ENCODE measurements around the gene ADAMTS8. TPM values are rescaled to one million over a fixed set of nuclear protein-coding genes. Genes with fewer than 3 reads are reported as not detected.

The ADAMTS8 gene
- total RNA-seq, 2 donors from 2014 or later = 1.00 to 4.0 TPM

DNA sequence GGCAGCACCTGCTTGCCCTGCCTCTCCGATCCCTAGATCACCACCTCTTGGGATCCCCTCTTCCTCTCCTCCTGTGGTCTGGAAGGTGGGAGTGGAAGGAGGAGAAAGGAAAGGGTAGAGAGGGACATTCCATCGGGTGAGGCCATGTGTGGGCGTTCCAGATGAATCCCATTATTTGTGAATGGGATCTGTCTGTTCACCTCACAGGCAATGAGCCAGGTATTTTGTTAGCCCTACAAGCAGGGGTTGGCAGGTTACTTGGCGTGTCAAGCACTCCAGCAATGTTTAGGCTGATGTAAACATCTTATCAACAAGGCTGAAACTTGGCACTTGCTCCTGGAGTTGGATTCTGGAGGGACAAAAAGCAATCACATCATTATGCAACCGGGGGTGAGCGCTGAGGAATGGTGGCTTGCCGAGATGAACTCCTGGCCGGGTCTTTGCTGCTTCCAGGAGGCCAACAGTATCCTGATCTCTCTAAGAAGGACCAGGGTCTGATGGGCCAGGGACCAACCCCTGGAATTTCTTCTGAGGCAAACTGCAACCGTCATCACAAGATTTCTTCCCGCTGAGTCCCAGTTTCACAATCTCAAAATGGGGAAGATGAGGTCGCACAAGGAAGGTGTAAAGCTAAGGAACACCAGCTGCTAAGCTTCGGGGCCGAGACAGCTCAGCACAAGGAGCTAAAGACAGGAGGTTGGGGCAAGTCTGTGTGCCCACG is 7.8 kb downstream of the ADAMTS8 start:
- peaks cover 45% of the 10 kb centered on the region for H3K4me1 Mint-ChIP-seq
- no peak overlapping the region for H3K27ac ChIP-seq (ENCODE audit: low read depth, low read length)
- no peak overlapping the region for H3K4me3 ChIP-seq (ENCODE audit: low read length)
- no peak overlapping the region for H3K27ac Mint-ChIP-seq
- WGBS, 2 experiments (ENCODE audit: insufficient coverage in 1 of 2, insufficient read length in 1 of 2) = 91% methylated on average over 11 to 14 of the region's 14 CpGs
- H3K36me3 ChIP-seq (ENCODE audit: control insufficient read depth, insufficient read depth, low read length) = no peaks in the 10 kb centered on the region
- H3K36me3 Mint-ChIP-seq (ENCODE audit: low read depth) = no peaks in the 10 kb centered on the region
- DNase-seq = no peak
- no peak overlapping the region for H3K4me3 Mint-ChIP-seq
- H3K4me1 ChIP-seq (ENCODE audit: control insufficient read depth, insufficient read depth, low read length) = peaks cover 17% of the 10 kb centered on the region
- no peaks in the 10 kb centered on the region for H3K27me3 ChIP-seq (ENCODE audit: control insufficient read depth, insufficient read depth, low read length, poor library complexity, severe bottlenecking)
- H3K9ac ChIP-seq (ENCODE audit: extremely low read depth, low read length, poor library complexity, severe bottlenecking) = no peak overlapping the region
- TF ChIP-seq, protein P1, sequence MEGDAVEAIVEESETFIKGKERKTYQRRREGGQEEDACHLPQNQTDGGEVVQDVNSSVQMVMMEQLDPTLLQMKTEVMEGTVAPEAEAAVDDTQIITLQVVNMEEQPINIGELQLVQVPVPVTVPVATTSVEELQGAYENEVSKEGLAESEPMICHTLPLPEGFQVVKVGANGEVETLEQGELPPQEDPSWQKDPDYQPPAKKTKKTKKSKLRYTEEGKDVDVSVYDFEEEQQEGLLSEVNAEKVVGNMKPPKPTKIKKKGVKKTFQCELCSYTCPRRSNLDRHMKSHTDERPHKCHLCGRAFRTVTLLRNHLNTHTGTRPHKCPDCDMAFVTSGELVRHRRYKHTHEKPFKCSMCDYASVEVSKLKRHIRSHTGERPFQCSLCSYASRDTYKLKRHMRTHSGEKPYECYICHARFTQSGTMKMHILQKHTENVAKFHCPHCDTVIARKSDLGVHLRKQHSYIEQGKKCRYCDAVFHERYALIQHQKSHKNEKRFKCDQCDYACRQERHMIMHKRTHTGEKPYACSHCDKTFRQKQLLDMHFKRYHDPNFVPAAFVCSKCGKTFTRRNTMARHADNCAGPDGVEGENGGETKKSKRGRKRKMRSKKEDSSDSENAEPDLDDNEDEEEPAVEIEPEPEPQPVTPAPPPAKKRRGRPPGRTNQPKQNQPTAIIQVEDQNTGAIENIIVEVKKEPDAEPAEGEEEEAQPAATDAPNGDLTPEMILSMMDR (conservative IDR thresholded peaks at IDR 0.05) = no peak
- peaks cover 4% of the 10 kb centered on the region for H3K27me3 Mint-ChIP-seq (ENCODE audit: insufficient read depth)
- no peaks in the 10 kb centered on the region for H3K9me3 Mint-ChIP-seq
- H3K9me3 ChIP-seq (ENCODE audit: control insufficient read depth, low read length) = no peaks in the 10 kb centered on the region

DNA sequence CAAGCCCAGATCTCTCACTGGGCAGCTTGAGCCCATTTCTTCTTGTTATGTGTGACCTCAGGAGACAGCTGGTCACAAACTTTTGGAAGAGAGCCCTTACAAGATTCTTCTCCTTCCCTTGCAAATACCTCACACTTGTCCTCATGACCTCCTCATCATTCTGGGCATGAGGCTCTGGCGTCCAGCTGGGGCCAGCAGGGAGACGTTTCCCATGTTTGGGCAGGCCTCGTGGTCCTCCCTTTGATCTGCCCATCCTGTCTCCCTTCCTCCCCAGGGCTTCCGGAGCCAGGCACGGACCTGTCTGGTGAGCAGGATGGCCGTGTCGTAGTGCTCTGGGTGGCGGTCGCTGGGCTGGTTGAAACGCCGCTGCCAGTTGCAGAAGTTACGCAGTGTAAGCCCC is 9.7 kb downstream of the ADAMTS8 start:
- H3K9ac ChIP-seq (ENCODE audit: extremely low read depth, low read length, poor library complexity, severe bottlenecking) = no peak overlapping the region
- H3K27me3 ChIP-seq (ENCODE audit: control insufficient read depth, insufficient read depth, low read length, poor library complexity, severe bottlenecking) = no peaks in the 10 kb centered on the region
- no peaks in the 10 kb centered on the region for H3K27me3 Mint-ChIP-seq (ENCODE audit: insufficient read depth)
- no peaks in the 10 kb centered on the region for H3K9me3 ChIP-seq (ENCODE audit: control insufficient read depth, low read length)
- TF ChIP-seq, protein P1 (conservative IDR thresholded peaks at IDR 0.05) = no peak
- 94 to 96% methylated on average over 9 to 12 of the region's 12 CpGs for WGBS, 2 experiments (ENCODE audit: insufficient coverage in 1 of 2, insufficient read length in 1 of 2)
- H3K4me3 Mint-ChIP-seq = no peak overlapping the region
- H3K4me1 ChIP-seq (ENCODE audit: control insufficient read depth, insufficient read depth, low read length) = peaks cover 6% of the 10 kb centered on the region
- H3K9me3 Mint-ChIP-seq = no peaks in the 10 kb centered on the region
- peaks cover 30% of the 10 kb centered on the region for H3K4me1 Mint-ChIP-seq
- no peak overlapping the region for H3K4me3 ChIP-seq (ENCODE audit: low read length)
- no peaks in the 10 kb centered on the region for H3K36me3 Mint-ChIP-seq (ENCODE audit: low read depth)
- no peak for DNase-seq
- no peak overlapping the region for H3K27ac Mint-ChIP-seq
- no peaks in the 10 kb centered on the region for H3K36me3 ChIP-seq (ENCODE audit: control insufficient read depth, insufficient read depth, low read length)
- no peak overlapping the region for H3K27ac ChIP-seq (ENCODE audit: low read depth, low read length)

DNA sequence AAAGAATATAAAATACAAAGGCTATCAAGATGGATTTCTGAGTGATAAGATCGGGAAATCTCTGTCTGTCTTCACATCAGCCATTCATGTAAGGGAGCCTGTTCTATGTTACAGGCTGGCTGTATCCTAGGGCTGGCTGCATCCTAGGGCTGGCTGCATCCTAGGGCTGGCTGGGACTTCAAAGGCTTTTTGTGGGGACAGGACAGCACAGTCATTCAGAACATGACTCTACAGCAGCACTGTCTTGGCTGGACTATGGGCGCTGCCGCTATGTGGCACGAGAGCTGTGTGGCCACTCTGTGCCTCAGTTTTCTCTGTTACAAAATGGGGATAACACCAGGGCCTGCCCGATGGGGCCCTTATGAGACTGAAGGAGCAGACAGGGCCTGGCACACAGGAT is 10.2 kb downstream of the ADAMTS8 start:
- H3K36me3 ChIP-seq (ENCODE audit: control insufficient read depth, insufficient read depth, low read length) = no peaks in the 10 kb centered on the region
- H3K9me3 Mint-ChIP-seq = no peaks in the 10 kb centered on the region
- H3K4me1 Mint-ChIP-seq = peaks cover 24% of the 10 kb centered on the region
- H3K9me3 ChIP-seq (ENCODE audit: control insufficient read depth, low read length) = no peaks in the 10 kb centered on the region
- TF ChIP-seq, protein P1 (conservative IDR thresholded peaks at IDR 0.05) = no peak
- 88 to 94% methylated on average over 5 of the region's 5 CpGs for WGBS, 2 experiments (ENCODE audit: insufficient coverage in 1 of 2, insufficient read length in 1 of 2)
- no peak overlapping the region for H3K27ac ChIP-seq (ENCODE audit: low read depth, low read length)
- H3K4me3 ChIP-seq (ENCODE audit: low read length) = no peak overlapping the region
- no peaks in the 10 kb centered on the region for H3K36me3 Mint-ChIP-seq (ENCODE audit: low read depth)
- no peaks in the 10 kb centered on the region for H3K27me3 Mint-ChIP-seq (ENCODE audit: insufficient read depth)
- H3K4me3 Mint-ChIP-seq = no peak overlapping the region
- peaks cover 1% of the 10 kb centered on the region for H3K4me1 ChIP-seq (ENCODE audit: control insufficient read depth, insufficient read depth, low read length)
- no peak overlapping the region for H3K27ac Mint-ChIP-seq
- no peaks in the 10 kb centered on the region for H3K27me3 ChIP-seq (ENCODE audit: control insufficient read depth, insufficient read depth, low read length, poor library complexity, severe bottlenecking)
- no peak for DNase-seq
- no peak overlapping the region for H3K9ac ChIP-seq (ENCODE audit: extremely low read depth, low read length, poor library complexity, severe bottlenecking)
